ENCODE results near the gene PUS10.
"Not testable (repeated sequence)": the region's sequence is repeated elsewhere in the genome, so short reads cannot be mapped to it uniquely, and the experiment has no call there.

The PUS10 gene

GRCh38 chr2:61017556-61018317 is at the start of gene PUS10, which contains the start of gene PEX13:
Gene PUS10 (minus strand): TSS chr2:61018255. CDS start chr2:61011890, 6,365 bp downstream.
Gene PEX13 (plus strand): TSS chr2:61017720. CDS start chr2:61017760, 40 bp downstream.
- DNase-seq (ENCODE audit: low read depth in 2 of 2) = peak; percentile 59 to 64

DNA sequence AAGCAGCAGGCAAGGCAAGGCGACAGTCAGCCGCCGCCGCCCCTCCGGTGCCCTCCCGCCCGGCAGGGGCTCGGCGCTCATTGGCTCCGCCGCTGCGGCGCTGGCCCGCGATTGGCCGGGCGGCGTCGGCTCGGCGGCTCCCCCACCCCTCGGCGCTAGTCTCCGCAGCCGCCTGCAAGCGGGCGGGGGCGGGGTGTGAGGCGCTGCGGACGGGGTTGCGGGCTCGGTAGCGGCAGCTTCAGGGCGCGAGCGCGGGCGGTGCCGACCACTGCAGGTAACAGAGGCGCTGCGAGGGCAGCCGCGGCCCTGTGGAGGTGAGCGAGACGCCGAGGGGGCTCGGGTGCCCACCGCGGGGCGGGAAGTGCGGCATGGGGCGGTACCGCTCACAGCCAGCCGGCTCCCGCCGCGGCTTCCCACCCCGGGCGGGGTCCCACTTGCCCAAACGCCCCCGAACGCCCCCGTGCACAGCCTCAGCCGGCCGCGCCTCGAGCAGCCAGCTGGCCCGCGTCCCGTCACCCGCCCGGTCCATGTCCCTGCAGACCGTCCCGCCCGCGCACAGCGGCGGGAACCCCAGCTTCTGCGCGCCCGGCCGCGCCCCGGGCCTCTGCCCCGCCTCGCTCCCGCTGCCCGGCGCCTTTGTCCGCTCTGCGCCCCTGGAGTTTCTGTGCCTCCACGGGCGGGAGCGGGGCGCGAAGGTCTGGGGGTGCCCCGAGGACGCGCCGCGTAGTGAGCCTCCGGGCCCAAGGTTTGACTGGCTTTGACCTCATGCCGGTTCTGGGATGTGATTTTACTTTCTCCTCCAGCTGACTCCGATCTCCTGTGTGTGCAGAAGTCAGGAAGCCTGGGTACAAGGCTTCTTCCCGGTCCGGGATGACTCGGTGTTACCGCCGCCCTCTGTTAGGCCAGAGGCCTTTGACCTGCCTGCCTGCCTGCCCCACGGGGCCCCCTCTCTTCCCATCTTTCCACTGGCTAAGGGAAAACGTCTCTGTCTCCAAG is 48.0 kb upstream of the PUS10 start, which contains the start of gene SANBR:
SANBR (plus strand) TSS at position 158 of the 996 bp plus-strand sequence. CDS start 4,480 bp downstream, outside the sequence.
- DNase-seq (ENCODE audit: low read depth in 2 of 2) = peak; percentile 70 to 74

DNA sequence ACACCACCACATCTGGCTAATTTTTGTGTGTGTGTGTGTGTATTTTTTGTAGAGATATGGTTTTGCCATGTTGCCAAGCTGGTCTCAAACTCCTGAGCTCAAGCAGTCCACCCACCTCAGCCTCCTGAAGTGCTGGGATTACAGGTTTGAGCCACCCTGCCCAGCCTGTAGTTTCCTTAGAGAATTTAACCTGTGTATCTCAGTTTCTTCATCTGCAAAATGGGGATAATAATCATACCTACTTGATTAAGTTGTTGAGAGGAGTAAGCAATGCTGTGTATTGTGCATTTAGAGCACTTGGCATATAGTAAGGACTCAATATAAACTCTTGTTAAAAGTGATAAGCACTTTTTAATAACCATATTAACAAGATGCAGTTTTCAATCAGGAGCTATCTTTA is 41.3 kb upstream of the PUS10 start:
- no peak for DNase-seq (ENCODE audit: low read depth in 2 of 2)

DNA sequence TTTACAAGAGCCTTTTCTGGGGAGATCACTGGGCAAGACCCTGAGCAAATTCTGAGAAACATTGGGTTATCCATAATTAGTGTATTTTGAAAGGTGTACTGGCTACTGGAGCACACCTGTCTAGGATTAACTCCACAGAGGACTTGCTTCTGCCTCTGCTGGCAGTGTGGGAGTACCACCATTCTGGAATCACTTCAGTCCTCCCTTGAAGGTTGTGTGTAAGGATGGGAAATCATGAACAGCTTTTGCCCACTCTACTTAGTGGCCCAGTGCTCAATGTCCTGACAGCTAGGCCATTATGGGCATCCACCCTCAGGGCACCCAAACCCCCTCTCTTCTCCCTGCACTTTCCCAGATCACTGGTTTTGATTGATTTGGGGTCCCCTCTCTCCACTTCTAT is 39.5 kb upstream of the PUS10 start:
- DNase-seq (ENCODE audit: low read depth in 2 of 2) = no peak

GRCh38 chr2:61055557-61055956 is 37.5 kb upstream of the PUS10 start:
- no peak for DNase-seq (ENCODE audit: low read depth in 2 of 2)

DNA sequence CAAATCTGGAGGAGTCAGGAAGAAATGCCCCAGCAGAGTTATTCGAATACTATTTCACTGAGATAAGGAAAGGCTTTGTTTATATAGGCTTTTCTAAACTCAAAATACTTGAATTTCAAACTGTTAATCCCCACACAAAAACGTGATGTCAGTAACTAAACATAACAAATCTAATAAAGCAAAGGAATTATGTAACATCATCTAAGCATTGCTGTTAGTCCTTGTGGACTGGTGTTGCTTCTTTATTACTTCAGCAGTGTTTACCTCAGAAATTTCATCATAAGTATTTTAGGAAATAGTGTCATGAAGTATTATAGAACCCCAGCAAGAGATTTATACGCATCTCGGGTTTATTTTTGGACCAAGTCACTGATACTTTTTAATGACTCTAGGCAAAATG is 27.9 kb upstream of the PUS10 start:
- no peak for DNase-seq (ENCODE audit: low read depth in 2 of 2)

- DNase-seq (ENCODE audit: low read depth in 2 of 2) = no peak
These were observed 27.2 kb upstream of the PUS10 start for GRCh38 chr2:61045226-61045625.

DNA sequence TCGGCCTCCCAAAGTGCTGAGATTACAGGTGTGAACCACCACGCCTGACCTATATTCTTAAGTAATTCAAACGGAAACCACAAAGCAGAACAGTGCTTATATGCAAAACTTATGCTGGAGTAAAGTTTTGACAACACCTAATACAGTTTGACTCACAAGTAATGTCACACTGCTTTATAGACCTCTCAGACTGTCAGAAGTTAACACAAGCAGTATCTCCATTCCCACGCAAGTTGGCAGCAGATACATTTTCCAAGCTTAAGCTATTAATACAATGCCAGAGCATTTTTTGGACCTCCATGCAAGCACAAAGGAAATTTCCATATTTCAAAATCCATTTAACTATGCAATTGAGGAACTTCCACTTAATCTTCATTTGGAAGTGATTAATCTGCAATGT is 26.6 kb upstream of the PUS10 start:
- no peak for DNase-seq (ENCODE audit: low read depth in 2 of 2)

DNA sequence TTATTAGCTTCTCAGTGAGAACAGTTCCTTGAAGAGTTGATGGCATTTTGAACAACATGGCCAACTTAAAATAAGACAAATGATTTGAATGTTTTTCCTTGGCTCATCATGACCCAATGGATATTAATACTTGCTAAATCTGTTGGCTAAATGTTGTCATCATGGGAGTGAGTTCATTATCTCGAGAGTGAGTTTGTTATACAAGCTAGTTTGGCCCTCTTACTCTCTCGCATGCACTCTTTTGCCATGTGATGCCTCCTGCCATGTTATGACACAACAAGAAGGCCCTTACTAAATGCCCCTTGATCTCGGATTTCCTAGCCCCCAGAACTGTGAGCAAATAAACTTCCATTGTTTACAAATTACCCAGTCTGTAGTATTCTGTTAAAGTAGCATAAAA is 24.8 kb upstream of the PUS10 start:
- DNase-seq (ENCODE audit: low read depth in 2 of 2) = no peak

GRCh38 chr2:61036643-61037042 is 18.6 kb upstream of the PUS10 start:
- DNase-seq (ENCODE audit: low read depth in 2 of 2) = not testable (repeated sequence)

DNA sequence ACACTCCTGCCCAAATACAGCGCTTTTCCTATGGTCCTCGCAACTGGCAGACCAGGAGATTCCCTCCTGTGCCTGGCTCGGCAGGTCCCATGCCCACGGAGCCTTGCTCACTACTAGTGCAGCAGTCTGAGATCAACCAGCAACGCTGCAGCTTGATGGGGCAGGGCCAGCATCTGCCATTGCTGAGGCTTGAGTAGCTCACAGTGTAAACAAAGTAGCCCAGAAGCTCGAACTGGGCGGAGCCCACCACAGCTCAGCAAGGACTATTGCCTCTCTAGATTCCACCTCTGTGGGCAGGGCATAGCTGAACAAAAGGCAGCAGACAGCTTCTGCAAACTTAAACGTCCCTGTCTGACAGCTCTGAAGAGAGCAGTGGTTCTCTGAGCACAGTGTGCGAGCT is 16.5 kb upstream of the PUS10 start:
- not testable (repeated sequence) for DNase-seq (ENCODE audit: low read depth in 2 of 2)

GRCh38 chr2:61029533-61029932 is 11.5 kb upstream of the PUS10 start:
- DNase-seq (ENCODE audit: low read depth in 2 of 2) = no peak

DNA sequence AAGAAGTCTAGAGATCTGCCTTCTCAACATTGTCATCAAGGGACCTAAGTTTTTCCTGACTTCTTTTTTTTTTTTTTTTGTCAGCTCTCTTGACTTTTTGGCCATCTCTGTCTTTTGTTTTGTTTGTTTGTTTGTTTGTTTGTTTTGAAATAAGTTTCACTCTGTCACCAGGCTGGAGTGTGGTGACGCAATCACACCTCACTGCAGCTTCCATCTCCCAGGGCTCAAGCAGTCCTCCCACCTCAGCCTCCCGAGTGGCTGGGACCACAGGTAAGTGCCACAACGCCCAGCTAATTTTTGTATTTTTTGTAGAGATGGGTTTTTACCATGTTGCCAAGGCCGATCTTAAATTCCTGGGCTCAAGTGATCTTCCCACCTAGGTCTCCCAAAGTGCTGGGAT is 5.6 kb upstream of the PUS10 start:
- no peak for DNase-seq (ENCODE audit: low read depth in 2 of 2)

- no peak for DNase-seq (ENCODE audit: low read depth in 2 of 2)
These were observed 3.2 kb upstream of the PUS10 start for GRCh38 chr2:61021228-61021660.

DNA sequence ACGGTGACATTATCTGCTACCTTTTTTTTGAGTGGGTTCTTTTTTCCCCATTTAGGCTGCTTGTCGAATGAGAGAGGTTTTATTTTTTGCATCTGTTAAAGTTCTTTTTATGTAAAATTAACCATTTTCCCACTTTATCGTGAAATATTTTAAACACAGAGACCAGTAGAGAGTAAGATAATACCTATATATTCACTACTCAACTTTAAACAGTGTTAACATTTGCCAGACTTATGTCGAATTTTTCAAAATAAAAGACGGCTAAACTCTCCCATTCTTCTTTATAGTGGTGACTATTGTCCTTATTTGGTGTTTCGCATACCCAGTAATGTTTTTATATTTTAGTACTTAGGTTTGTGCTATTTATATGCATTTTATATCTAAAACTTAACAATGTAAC is 743 bp upstream of the PUS10 start:
- no peak for DNase-seq (ENCODE audit: low read depth in 2 of 2)

DNA sequence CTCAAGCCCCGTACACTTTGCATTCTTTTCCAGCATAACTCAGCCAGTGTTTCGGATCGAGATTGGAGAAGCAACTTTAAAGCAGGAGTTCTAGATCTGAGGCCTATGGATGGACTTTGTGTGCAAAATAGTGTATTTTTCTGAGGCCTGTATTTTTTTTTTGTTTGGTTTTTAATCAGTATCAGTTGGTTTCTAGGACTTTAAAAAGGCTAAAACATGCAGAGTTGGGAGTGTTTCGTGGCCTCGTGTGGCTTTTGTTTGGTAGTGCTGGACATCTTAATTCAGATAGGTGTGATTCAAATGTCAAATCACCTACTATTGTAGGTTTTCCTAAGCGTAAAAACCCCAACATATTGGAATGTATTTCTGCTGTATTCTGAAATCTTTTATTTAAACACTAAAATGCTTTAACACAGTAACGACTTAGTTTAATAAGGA is 282 bp upstream of the PUS10 start:
- DNase-seq (ENCODE audit: low read depth in 2 of 2) = no peak

DNA sequence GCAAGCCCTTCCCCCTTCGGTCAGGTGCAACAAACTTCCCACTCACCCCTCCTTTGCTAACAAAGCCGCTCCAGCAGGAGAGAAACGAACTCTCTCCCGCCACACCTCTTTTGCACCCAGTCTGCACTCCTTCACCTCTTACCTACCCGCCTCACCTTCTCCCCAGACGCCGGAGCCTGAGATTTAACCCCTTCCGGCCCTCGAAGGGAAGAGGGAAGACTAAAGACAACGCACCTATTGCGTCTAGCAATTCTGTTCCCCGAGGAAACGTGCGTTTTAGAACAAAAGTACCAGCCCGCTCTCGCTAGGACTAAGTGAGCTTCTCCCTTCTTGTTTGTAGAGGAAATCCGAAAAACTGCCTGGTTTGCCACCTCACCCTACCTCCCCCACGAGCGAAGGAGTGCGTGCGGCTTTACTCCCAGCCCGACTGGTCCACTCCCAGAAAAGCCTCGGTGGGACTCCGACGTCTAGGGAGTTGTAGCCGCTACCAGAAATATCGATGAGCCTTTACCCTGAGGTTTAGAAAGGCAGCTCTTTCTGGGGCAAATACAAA is 976 bp downstream of the PUS10 start:
- peak; percentile 54 to 61 for DNase-seq (ENCODE audit: low read depth in 2 of 2)

- DNase-seq (ENCODE audit: low read depth in 2 of 2) = peak; percentile 42 to 51
These were observed 1.6 kb downstream of the PUS10 start for GRCh38 chr2:61016392-61017002.

DNA sequence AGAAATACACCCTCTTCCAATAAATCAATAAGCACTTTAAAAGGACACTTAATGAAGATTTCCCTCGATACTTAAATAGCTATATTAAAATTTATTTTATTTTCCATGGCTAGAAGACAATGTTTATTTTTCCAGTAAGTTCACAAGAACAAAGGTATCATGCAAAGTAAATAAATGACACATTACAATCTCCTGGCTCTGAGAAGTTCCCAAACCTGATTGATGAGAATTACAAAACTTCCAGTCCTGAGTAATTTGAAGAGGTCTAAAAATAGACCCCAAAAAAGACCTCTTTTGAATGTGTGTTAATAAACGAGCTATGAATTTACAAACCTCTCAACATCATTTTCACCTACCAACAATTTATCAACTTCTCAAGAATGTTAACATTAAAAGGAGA is 2.1 kb downstream of the PUS10 start:
- no peak for DNase-seq (ENCODE audit: low read depth in 2 of 2)

- DNase-seq (ENCODE audit: low read depth in 2 of 2) = no peak
These were observed 3.3 kb downstream of the PUS10 start for GRCh38 chr2:61014763-61015162.

GRCh38 chr2:61013382-61013781 is 4.7 kb downstream of the PUS10 start:
- DNase-seq (ENCODE audit: low read depth in 2 of 2) = no peak

DNA sequence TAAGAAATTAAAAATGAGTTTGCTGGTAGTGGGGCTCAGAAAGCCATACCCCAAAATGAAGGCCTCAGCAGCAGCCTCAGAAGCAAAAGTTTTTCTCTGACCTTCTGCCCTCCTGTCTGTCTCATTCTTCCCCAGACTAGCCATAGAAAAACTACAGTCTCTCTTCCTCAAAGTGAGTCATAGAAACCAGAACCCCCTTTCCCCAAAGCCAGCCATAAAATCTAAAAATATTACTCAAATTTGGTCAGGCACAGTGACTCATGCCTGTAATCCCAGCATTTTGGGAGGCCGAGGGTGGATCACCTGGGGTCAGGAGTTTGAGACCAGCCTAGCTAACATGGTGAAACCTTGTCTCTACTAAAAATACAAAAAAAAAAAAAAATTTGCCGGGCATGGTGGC is 5.8 kb downstream of the PUS10 start:
- peak in 1 of 2 donors; percentile 6 for DNase-seq (ENCODE audit: low read depth in 2 of 2)
